T-helper 2 cell (primary cell): Measurements from ENCODE around the gene FHIT.

Experiments used
- DNase-seq, 5 experiments: peaks; one replicate each; pipeline versions ENCODE4 v3.0.0 to v3.0.0-alpha.2; 2012 to 2022

FHIT gene

GRCh38 chr3:60388731-60389130, 862.5 kb downstream of the FHIT start:
- no peak for DNase-seq

GRCh38 chr3:60386306-60386705, 864.9 kb downstream of the FHIT start:
- no peak for DNase-seq

- no peak for DNase-seq
These were observed 866.9 kb downstream of the FHIT start for GRCh38 chr3:60384341-60384740.

- no peak for DNase-seq
These were observed 867.9 kb downstream of the FHIT start for GRCh38 chr3:60383345-60383744.

DNA sequence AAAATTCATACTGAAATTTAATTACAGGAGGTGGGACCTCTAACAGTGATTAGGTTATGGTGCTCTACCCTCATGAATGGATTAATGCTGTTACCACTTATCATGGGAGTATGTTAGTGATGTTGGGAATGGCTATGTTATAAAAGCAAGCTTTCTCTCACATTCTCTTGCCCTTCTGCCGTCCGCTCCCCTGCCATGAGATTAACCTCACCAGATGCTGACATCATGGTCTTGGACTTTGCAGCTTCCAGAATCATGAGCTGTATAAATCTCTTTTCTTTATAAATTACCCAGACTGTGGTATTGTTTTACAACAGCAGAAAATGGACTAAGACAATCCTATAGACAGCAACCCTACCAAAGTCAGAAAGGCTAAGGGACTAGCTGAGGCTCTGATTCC, 884.8 kb downstream of the FHIT start:
- DNase-seq = no peak

DNA sequence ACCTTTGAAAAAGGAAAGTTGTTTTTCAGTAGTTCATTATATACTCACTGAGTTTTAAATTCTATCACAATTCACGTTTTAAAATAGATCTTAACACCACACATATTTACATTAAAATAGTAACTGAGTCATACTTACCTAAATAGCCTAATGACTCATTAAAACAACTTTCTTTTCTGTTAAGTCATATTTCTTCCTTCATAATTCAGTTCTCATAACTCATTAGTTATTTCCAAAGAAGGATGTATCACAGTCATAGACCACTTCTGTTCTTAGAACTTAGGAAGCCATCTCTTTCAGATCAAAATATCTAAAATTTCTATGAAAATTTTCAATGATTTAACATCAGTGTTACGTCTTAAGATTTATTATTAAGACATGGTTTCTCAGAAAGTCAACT, 885.9 kb downstream of the FHIT start:
- DNase-seq = peak in 1 of 5 experiments; percentile 4

DNA sequence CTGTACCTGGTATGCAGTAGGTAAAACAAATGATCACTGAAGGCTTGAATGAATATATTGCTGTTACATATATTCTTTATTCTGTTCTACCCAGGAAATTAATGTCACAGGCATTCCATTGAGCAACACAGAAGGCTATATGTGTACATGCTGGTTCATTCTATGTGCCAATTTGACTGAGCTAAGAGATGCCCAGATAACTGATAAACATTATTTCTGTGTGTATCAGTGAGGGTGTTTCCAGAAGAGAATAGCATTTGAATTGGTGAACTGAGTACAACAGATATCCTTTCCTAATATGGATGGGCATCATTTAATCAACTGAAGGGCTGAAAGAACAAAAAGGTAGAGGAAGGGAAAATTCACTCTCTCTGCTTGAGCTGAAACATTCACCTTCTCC, 886.8 kb downstream of the FHIT start:
- no peak for DNase-seq

DNA sequence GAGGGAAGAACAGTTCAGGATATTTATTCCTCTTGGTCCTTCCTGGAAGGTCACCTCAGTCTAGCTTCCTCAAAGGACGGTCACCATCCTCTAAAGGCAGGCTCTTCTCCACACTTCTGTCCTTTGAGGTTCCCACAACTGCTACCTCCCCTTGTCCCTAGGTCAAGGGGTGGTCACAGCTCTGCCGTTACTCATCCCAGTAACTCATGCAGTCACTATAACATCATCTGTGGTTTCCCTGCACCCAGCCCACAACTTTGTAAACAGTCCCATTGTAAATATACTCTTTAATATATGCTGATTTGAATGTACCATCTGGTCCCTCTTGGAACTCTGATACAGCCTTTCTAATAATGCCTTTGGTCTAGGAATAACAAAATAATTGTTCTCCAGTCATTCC, 887.4 kb downstream of the FHIT start:
- no peak for DNase-seq

- no peak for DNase-seq
These were observed 895.4 kb downstream of the FHIT start for GRCh38 chr3:60355825-60356224.

DNA sequence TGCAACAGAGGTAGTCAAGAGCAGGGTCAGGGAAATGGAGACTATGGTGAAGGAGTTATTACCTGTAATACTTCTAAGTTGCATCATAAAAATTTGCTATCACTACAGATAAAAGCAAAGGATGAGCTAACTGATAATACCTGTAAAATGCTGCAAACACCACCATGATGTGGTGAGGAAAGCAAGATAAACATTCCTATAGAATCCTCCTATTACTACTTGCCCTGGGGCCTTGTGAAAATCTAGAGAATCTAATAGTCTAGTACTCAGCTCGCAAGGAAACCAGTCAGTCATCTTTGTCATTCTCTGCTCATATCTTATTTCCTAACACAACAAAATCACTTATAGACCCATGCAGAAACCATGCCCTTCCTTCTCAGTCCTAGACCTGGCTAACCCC, 899.8 kb downstream of the FHIT start:
- no peak for DNase-seq

GRCh38 chr3:60344340-60344739, 906.9 kb downstream of the FHIT start:
- no peak for DNase-seq

- DNase-seq = no peak
These were observed 907.4 kb downstream of the FHIT start for GRCh38 chr3:60343831-60344230.

DNA sequence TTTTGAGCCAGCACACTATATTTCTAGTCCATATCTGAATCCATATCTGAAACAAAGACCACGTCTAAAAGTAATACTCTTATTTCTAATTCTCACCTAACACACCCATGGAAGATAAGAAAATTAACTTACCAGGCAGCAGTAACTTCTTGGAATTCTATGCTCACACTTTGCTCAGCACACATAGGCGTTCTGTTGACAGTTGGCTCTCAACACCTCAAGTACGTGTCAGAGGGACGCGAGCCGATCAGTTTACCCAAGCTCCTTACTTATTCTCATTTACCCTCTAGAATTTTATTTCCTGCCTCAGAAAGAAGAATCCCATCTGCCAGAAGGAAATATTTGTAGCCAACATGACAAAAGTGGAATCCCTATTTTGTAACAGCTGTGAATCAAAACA, 911.9 kb downstream of the FHIT start:
- no peak for DNase-seq

DNA sequence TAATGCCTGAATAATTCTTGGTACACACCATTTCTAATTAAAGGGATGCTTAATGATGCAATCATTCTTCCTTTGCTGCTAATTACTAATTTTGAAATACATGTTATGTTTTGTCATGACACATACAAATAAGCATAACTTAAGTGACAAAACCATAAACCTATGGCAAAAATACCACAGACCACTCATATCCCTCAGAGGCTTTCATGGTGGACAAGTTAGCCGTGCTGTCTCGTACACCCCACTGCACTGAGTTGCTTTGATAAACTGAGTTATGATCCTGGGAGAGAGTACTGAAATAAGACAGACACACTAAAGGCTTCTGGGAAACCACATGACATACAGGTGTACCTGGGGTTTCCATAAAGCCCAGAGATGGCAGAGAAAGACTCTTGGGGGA, 913.8 kb downstream of the FHIT start:
- DNase-seq = peak in 1 of 5 experiments; percentile 4

DNA sequence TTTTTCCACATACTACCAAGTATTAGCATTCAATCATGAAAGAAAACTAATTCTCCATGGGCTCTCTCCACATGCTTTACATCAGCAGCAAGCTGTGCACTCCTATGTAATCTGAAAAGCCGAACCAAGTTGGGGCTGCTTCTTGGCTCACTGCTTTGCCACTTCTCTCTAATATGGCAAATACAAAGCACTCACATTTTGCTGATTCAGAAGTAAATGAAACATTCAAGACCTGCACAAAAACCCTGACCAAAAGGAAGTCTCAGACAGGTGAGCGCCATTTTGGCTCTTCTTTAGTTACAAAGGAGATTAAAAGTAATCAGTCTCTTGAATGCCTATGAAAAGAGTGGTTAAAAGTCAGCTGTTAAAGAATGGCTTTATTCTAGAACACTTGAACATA, 915.2 kb downstream of the FHIT start:
- no peak for DNase-seq

DNA sequence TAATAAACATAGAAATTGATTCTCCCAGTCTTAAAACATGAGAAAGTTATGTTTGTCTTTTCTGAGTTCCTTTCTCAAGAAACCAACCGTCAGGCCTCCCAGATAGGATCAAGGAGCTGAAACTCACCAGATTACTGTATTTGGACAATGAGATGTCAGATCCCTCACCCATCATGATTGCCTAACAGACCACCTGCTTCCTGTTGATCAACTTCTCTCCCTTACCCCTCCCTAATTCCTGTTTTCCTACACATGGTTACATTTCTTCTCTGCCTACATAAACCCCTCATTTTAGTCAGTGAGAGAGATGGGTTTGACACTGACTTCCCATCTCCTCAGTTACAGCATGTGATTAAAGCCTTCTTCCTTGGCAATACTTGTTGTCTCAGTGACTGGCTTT, 917.5 kb downstream of the FHIT start:
- DNase-seq = peak in 1 of 5 experiments; percentile 47

GRCh38 chr3:60330107-60330506, 921.1 kb downstream of the FHIT start:
- DNase-seq = no peak

- no peak for DNase-seq
These were observed 925.6 kb downstream of the FHIT start for GRCh38 chr3:60325610-60326170.

DNA sequence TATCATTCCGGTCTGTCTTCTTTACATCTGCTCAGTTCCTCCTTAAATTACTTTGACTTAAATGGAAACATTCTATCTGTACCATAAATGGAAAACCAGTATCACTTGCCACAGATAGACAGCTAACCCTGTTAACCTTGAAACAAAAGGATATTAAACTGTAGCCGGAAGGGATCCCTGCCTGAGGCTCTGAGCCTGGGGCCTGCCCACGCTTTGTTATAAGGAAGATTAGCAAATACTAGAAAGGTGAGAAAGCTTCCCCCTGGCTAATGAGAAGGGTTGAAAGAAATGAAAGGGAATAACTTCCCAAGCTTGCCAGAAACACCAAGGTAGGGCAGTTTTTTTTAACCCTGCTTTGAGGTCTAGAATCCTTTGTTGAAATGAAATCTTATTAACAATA, 927.6 kb downstream of the FHIT start:
- no peak for DNase-seq

DNA sequence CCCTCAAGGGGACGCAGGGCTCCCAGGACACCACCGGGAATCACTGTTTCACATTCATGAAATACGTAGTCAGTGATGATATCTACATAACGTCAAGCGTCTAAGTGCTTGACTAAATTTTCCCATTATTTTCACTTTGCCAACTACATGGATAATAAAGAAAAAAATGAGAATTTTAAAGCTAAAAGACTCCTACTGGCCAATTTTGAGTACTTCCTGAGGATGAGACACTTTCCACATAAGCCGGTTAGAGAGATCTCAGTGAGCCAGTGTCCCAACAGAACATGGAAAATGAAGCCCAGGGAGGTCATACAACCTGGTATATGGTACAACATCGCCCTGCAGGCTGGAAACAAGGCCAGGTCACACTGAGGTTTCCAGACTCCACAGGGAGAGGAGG, 928.1 kb downstream of the FHIT start:
- no peak for DNase-seq

DNA sequence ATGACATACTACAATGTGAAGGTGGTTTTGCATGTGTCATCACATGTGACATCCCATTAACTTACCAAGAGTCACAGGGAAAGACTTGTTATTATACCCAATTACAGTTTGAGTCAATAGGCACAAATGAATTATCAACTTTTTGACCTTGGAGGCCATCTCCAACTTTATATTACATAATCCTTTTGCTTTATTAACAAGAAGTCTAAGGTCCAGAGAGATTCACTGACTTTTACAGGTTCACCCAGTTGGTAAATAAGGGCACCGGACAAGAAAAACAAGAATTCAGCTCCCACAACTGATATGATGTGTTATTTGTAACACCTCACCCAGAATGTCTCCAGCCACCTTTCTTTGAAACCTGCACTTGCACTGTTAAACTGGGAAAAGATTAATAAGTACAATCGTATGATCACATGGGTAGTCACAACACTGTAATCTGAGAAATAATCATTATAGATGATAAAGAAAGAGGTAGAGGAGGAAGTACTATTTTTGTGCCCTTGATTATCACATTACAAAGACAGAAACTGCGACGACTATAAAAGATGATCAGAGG, 928.9 kb downstream of the FHIT start:
- DNase-seq = no peak

DNA sequence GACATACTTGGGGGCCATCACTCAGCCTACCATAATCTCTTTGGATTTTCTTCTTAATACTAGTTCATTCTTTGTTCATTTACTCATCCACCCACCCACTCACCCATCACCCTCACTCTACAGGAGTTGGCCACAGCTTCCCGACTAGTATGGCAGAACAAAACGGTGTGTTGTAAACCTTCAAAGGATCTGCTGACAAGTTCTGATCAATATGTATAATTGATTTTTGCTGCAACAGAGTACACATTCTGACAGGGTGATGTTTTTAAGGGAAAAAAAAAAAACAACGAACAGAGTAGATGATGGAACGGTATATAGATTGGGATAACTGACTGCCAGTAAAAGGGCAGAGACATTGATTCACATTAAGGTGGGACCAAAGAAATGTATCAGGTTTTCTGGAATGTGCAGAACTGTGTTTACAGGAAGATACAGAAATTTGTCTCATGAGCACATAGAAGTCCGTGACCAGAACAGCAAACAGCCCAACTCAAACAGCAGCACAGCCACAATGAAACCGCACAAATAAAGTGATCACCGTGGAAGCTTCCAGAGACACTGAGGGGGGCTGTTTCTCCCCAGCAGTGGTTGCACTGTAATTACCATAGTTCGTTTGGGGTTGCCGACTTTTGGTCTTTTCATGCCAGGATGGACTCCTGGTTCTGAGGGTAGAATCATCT, 931.9 kb downstream of the FHIT start:
- DNase-seq = no peak

GRCh38 chr3:60316121-60316797, 935.0 kb downstream of the FHIT start:
- no peak for DNase-seq

DNA sequence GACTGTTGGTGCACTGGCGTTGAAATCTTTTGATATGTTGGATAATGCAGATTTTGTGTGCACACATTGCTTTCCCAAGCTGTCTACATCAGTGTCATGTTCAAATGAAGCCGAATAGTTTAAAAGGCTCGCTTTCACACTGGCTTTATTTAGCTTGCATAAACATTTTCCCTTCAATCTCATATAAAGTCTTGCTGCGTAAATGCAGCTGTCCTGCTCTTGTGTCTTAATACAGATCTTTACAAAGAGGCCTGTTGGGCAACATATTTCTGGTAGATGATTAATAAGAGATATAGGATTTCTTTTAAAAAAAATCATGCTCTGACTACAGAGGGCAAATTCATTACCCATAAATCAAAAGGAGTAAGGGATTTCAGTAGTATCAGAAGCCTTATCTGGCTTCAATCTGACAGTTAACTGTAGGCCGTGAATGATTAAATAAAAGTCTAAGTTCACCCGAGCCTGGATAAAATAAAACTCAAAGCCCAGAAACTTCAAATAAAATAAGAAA, 937.2 kb downstream of the FHIT start:
- DNase-seq = no peak
